HCT116 (cell line): ENCODE results near the gene CADPS2.

Source experiments
- CEBPB ChIP-seq: IDR thresholded peaks from 2 replicates; pipeline ENCODE4 v1.6.1; 2012; ENCODE audit warnings: low read depth
- CTCF ChIP-seq, 3 experiments: fragments of 200-600 bp in 1 of 3; sonication (generic) in 1 of 3; IDR thresholded peaks in 2 of 3; conservative IDR thresholded peaks in 1 of 3; 2 replicates each; pipeline ENCODE4 v1.5.1; 2012 to 2017; ENCODE audit warnings: low read depth in 2 of 3, low read length in 2 of 3, antibody characterized with exemption in 1 of 3, borderline replicate concordance in 1 of 3, control low read depth in 1 of 3, mild to moderate bottlenecking in 1 of 3, mixed read lengths in 1 of 3, mixed run types in 1 of 3, moderate library complexity in 1 of 3; ENCODE audit not compliant: insufficient read depth in 1 of 3
- EZH2 ChIP-seq: fragments of 200-600 bp; sonication (generic); IDR thresholded peaks from 2 replicates; pipeline ENCODE4 v1.6.1; 2017; ENCODE audit warnings: antibody characterized with exemption, mixed run types
- EZH2phosphoT487 ChIP-seq: fragments of 200-600 bp; IDR thresholded peaks from 2 replicates; pipeline ENCODE4 v1.6.1; 2018; ENCODE audit warnings: antibody characterized with exemption, borderline replicate concordance
- MAX ChIP-seq: IDR thresholded peaks from 2 replicates; pipeline ENCODE4 v1.6.1; 2012
- POLR2A ChIP-seq: IDR thresholded peaks from 2 replicates; pipeline ENCODE4 v1.7.0; 2011; ENCODE audit warnings: borderline replicate concordance; ENCODE audit not compliant: insufficient read depth, insufficient read length; ENCODE audit errors: extremely low read depth
- RAD21 ChIP-seq: IDR thresholded peaks from 2 replicates; pipeline ENCODE4 v1.6.1; 2012; ENCODE audit warnings: low read depth, mild to moderate bottlenecking
- REST ChIP-seq: IDR thresholded peaks from 2 replicates; pipeline ENCODE4 v1.6.1; 2012; ENCODE audit warnings: low read depth
- SIN3A ChIP-seq: IDR thresholded peaks from 2 replicates; pipeline ENCODE4 v1.6.1; 2012; ENCODE audit warnings: low read depth
- ZFX ChIP-seq: fragments of 450-650 bp; IDR thresholded peaks from 2 replicates; pipeline ENCODE4 v1.6.1; 2017

GRCh38 chr7:122755696-122756095 lies 130.6 kb downstream of the CADPS2 start:
- TF ChIP-seq CTCF (IDR thresholded peaks at IDR 0.05 in 2 of 3, conservative IDR thresholded peaks at IDR 0.05 in 1 of 3; ENCODE audit: borderline replicate concordance in 1 of 3, insufficient read depth in 1 of 3, low read depth in 2 of 3, low read length in 2 of 3) (no peak), CEBPB (no peak), EZH2 (no peak), POLR2A (no peak), SIN3A (no peak), REST (no peak), MAX (no peak), RAD21 (no peak), EZH2phosphoT487 (no peak), ZFX (no peak)
